HepG2 (cell line): ENCODE results near the gene KCND3.

Experiments used
- BHLHE40 ChIP-seq: IDR thresholded peaks from 2 replicates; pipeline ENCODE4 v1.6.1; 2011; ENCODE audit warnings: low read length, improper control_type of control experiment
- SNAPC2 ChIP-seq: sonication (generic); formaldehyde crosslinking; IDR thresholded peaks from 2 replicates; pipeline ENCODE4 v1.8.1; 2022; ENCODE audit warnings: mild to moderate bottlenecking, missing genetic modification reagents
- TF ChIP-seq, protein P1 (sequence below): sonication (generic); formaldehyde crosslinking; IDR thresholded peaks from 2 replicates; pipeline ENCODE4 v1.5.1; 2020; ENCODE audit warnings: missing genetic modification reagents, mild to moderate bottlenecking, borderline replicate concordance

DNA sequence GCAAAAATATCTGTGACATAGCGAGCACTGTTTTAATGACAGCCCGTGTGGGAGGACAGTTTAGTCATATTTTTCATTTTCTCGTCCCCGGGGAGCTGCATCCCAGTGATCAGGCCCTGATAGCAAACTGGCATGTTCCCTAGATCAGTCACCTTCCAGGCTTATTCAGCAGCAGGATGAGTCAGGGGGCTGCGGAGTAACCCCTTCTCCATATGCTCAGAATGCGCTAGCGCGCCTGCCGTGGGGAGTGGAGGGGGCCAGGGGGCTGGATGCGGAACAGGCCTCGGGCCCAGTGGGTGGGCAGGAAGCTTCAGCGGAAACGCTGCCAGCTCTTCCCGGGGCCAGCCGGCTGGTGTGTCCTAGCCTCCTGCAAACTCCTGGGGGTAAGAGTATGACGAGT, 94.0 kb downstream of the KCND3 start:
- no peak for TF ChIP-seq BHLHE40
- TF ChIP-seq, protein P1, sequence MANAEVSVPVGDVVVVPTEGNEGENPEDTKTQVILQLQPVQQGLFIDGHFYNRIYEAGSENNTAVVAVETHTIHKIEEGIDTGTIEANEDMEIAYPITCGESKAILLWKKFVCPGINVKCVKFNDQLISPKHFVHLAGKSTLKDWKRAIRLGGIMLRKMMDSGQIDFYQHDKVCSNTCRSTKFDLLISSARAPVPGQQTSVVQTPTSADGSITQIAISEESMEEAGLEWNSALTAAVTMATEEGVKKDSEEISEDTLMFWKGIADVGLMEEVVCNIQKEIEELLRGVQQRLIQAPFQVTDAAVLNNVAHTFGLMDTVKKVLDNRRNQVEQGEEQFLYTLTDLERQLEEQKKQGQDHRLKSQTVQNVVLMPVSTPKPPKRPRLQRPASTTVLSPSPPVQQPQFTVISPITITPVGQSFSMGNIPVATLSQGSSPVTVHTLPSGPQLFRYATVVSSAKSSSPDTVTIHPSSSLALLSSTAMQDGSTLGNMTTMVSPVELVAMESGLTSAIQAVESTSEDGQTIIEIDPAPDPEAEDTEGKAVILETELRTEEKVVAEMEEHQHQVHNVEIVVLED (CRISPR knock-in tag) = no peak
- TF ChIP-seq SNAPC2 (CRISPR knock-in tag) = no peak
